Chondrocyte (in vitro differentiated cells): ENCODE results near the gene OBP2A. TPM values are rescaled to one million over a fixed set of nuclear protein-coding genes. Genes with fewer than 3 reads are reported as not detected.
A peak's percentile ranks its signal among the peaks of the same experiment; 100 is the strongest.
"Not testable (repeated sequence)": the region's sequence is repeated elsewhere in the genome, so short reads cannot be mapped to it uniquely, and the experiment has no call there.

ENCODE experiments used
- DNase-seq: peaks from one replicate; pipeline ENCODE4 v3.0.0; 2021; ENCODE audit warnings: mixed read lengths, low spot score
- H3K27ac Mint-ChIP-seq: one replicate; pipeline ENCODE4 v1.8.0; 2021; ENCODE audit warnings: mild to moderate bottlenecking, moderate library complexity, mixed read lengths; ENCODE audit not compliant: unreplicated experiment
- H3K27me3 Mint-ChIP-seq: 2 replicates; pipeline ENCODE4 v1.8.0; 2021; ENCODE audit warnings: low read depth, mixed read lengths
- H3K36me3 Mint-ChIP-seq: 2 replicates; pipeline ENCODE4 v1.8.0; 2021; ENCODE audit warnings: low read depth, mixed read lengths
- H3K4me1 Mint-ChIP-seq: 2 replicates; pipeline ENCODE4 v1.8.0; 2021; ENCODE audit warnings: low read depth, mild to moderate bottlenecking, mixed read lengths
- H3K4me3 Mint-ChIP-seq: one replicate; pipeline ENCODE4 v1.8.0; 2021; ENCODE audit warnings: mild to moderate bottlenecking, moderate library complexity, mixed read lengths; ENCODE audit not compliant: unreplicated experiment
- H3K9me3 Mint-ChIP-seq: 2 replicates; pipeline ENCODE4 v1.8.0; 2021; ENCODE audit warnings: low read depth, mixed read lengths
- total RNA-seq: library from RNA; stranded (reverse); gene quantifications from 3 replicates; pipeline ENCODE4 v1.2.1, GENCODE V29; 2021
- TF ChIP-seq, protein P1 (sequence below): fragments of 200-600 bp; sonication (generic); IDR thresholded peaks from 2 replicates; pipeline ENCODE4 v1.5.0; 2021; ENCODE audit warnings: antibody characterized with exemption, mild to moderate bottlenecking, moderate library complexity

Gene OBP2A
- total RNA-seq, 1 donor from 2014 or later: 0.50 TPM

DNA sequence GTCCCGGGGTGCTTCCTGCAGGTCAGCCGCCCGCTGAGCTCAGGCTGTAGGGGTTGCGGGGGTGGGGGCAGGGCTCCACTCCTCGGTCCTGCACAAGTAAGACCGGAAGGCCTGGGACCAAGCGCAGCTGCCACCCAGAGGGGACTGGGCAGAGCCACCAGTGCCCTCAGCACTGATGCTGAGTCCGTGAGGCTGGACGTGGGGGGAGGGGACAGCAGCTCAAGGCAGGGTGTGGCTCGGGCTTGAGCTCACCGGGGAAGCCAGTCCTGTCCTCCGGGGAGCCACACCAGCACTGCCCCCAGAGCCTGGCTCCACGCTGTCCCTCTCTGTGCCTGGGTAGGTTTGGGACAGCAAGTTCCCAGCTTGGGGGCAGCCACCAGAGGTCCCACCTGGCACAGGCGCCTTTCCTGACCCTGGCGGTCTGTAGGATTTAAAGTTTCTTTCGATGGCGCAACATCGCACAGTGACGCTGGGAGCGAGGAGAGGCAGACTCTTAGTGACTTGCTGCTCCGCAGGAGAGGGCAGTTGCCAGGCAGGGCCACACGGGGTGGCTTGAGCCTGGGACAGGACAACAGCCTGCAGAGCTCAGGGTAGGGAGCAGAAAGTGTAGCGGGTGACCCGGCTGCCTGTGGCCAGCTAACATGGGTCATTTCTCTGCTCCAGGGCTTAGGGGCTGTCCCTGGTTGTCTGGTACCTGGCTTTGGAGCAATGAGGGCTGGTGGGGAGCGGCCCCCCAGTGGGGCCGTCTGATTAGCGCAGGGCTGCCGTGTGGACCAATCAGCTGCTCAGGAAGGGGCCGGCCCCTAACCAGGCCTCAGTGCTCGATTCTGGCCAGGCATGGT is 19.0 kb upstream of the OBP2A start:
- H3K27ac Mint-ChIP-seq: peak overlapping the region; percentile 22
- TF ChIP-seq, protein P1, sequence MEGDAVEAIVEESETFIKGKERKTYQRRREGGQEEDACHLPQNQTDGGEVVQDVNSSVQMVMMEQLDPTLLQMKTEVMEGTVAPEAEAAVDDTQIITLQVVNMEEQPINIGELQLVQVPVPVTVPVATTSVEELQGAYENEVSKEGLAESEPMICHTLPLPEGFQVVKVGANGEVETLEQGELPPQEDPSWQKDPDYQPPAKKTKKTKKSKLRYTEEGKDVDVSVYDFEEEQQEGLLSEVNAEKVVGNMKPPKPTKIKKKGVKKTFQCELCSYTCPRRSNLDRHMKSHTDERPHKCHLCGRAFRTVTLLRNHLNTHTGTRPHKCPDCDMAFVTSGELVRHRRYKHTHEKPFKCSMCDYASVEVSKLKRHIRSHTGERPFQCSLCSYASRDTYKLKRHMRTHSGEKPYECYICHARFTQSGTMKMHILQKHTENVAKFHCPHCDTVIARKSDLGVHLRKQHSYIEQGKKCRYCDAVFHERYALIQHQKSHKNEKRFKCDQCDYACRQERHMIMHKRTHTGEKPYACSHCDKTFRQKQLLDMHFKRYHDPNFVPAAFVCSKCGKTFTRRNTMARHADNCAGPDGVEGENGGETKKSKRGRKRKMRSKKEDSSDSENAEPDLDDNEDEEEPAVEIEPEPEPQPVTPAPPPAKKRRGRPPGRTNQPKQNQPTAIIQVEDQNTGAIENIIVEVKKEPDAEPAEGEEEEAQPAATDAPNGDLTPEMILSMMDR: no peak
- H3K4me3 Mint-ChIP-seq: no peak overlapping the region
- peaks cover 2% of the 10 kb centered on the region for H3K4me1 Mint-ChIP-seq
- no peaks in the 10 kb centered on the region for H3K36me3 Mint-ChIP-seq
- H3K9me3 Mint-ChIP-seq: peaks cover 4% of the 10 kb centered on the region
- H3K27me3 Mint-ChIP-seq: peaks cover 3% of the 10 kb centered on the region
- no peak for DNase-seq

DNA sequence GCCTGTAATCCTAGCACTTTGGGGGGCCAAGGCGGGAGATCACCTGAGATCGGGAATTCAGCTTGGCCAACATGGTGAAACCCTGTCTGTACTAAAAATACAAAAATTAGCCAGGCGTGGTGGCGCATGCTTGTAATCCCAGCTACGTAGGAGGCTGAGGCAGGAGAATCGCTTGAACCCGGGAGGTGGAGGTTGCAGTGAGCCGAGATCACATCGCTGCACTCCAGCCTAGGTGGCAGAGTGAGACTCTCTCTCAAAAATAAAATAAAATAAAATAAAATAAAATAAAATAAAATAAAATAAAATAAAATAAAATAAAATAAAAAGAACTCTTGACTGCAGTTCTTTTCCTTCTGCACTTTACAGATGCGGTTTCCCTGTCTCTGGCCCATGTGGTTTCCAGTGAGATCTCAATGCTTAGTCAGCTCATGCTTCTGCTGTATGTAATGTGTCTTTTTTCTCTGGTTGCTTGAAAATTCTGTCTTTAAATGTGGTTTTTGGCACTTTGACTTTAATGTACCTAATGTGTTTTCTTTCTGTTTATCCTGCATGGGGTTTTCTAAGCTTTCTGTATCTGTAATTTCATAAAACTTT is 17.0 kb upstream of the OBP2A start:
- not testable (repeated sequence) for H3K36me3 Mint-ChIP-seq, H3K4me1 Mint-ChIP-seq, DNase-seq, H3K27me3 Mint-ChIP-seq, H3K9me3 Mint-ChIP-seq, H3K27ac Mint-ChIP-seq, H3K4me3 Mint-ChIP-seq

DNA sequence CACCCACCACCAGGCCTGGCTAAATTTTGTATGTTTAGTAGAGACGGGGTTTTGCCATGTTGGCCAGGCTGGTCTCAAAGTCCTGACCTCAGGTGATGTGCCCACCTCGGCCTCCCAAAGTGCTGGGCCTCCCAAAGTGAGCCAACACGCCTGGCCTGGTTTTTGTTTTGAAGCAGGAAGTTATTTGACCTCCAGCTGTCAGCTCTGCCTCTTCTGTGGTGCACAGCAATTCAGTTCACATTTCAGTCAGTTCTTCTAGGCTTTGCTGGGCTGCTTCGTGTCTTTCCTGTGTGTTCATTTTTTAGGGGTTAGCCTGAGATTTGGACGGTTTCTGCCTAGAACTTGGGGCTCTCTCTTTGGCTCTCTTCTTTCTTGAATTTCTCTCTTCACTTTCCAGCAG is 15.8 kb upstream of the OBP2A start:
- H3K27me3 Mint-ChIP-seq: peaks cover 3% of the 10 kb centered on the region
- H3K27ac Mint-ChIP-seq: no peak overlapping the region
- H3K9me3 Mint-ChIP-seq: peaks cover 4% of the 10 kb centered on the region
- DNase-seq: no peak
- H3K4me3 Mint-ChIP-seq: no peak overlapping the region
- H3K36me3 Mint-ChIP-seq: no peaks in the 10 kb centered on the region
- H3K4me1 Mint-ChIP-seq: peaks cover 14% of the 10 kb centered on the region
- TF ChIP-seq, protein P1: no peak

DNA sequence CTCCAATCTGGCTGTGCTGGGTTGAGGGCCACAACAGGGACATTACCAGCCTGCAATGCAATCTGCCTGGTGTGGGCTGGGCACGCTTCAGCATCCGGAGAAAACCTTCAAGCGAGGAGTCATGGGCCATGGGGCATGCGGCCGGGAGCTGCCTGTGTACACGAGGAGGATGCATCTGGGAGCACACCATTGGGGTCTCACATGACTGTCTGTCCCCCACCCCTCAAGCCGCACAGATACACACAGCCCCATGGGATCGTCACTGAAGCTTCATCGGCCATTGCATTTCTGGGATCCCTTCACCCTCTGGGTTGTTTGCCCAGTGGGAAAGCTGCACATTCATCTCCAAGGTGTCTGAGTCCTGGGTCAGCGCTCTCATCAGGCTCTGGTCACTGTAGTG is 14.8 kb upstream of the OBP2A start:
- Mint-ChIP-seq H3K4me3 (no peak overlapping the region), H3K27ac (no peak overlapping the region), H3K4me1 (peaks cover 23% of the 10 kb centered on the region), H3K27me3 (peaks cover 3% of the 10 kb centered on the region), H3K36me3 (no peaks in the 10 kb centered on the region), H3K9me3 (peaks cover 4% of the 10 kb centered on the region)
- DNase-seq: no peak
- TF ChIP-seq, protein P1: no peak

DNA sequence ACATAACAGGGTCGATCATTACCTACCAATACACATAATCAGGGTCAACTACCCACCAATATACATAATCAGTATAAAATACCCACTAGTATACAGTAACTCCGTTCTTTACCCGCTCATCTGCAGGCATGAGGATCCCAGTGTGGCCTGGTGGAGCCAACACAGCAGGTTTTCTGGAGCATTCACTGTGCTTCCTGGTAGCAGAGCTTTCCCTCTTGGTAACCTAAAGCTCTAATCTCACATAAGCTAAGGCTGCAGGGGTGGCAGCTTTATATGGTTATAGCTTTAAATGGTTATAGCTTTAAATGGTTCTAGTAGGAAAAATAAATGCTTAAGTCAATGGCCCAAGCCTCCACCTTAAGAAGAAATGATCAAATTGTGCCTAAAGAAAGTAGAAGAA is 12.8 kb upstream of the OBP2A start:
- H3K27me3 Mint-ChIP-seq: peaks cover 5% of the 10 kb centered on the region

More for the DNA sequence above, 12.8 kb upstream of the OBP2A start:
- TF ChIP-seq, protein P1: no peak
- peaks cover 7% of the 10 kb centered on the region for H3K9me3 Mint-ChIP-seq
- no peak for DNase-seq
- H3K27ac Mint-ChIP-seq: no peak overlapping the region
- no peak overlapping the region for H3K4me3 Mint-ChIP-seq
- H3K36me3 Mint-ChIP-seq: no peaks in the 10 kb centered on the region
- peaks cover 35% of the 10 kb centered on the region for H3K4me1 Mint-ChIP-seq
